Right lobe of liver (tissue), 6 donors: ENCODE data around the gene USE1. TPM values are rescaled to one million over a fixed set of nuclear protein-coding genes. Genes with fewer than 3 reads are reported as not detected.
A peak's percentile ranks its signal among the peaks of the same experiment; 100 is the strongest.

ENCODE experiments used
- ATAC-seq, 4 donors: fragments of 200-7000 bp; cut with Tn5 transposase; one replicate each; pipeline ENCODE4 v1.9.1; 2020; ENCODE audit warnings: mild to moderate bottlenecking in 4 of 4, moderate library complexity in 4 of 4
- DNase-seq, 3 donors: peaks; one replicate each; pipeline ENCODE4 v3.0.0-alpha.2; 2020
- H3K27ac ChIP-seq, 3 donors: fragments of 200-600 bp; one replicate each; pipeline ENCODE4 v1.8.0; 2022
- H3K27me3 ChIP-seq, 2 donors: fragments of 200-600 bp; one replicate each; pipeline ENCODE4 v1.8.0; 2022
- H3K36me3 ChIP-seq, 4 donors: fragments of 200-600 bp; sonication (generic) in 1 of 4; one replicate each; pipeline versions ENCODE4 v1.5.1 to v1.8.0; 2017 to 2022; ENCODE audit warnings: control low read depth in 1 of 4
- H3K4me1 ChIP-seq, 4 donors: fragments of 200-600 bp; sonication (generic) in 1 of 4; one replicate each; pipeline versions ENCODE4 v1.5.1 to v1.8.0; 2017 to 2022; ENCODE audit warnings: control low read depth in 1 of 4
- H3K4me3 ChIP-seq, 3 donors: fragments of 200-600 bp; one replicate each; pipeline ENCODE4 v1.8.0; 2022
- H3K9me3 ChIP-seq, 4 donors: fragments of 200-600 bp; sonication (generic) in 1 of 4; one replicate each; pipeline versions ENCODE4 v1.5.1 to v1.8.0; 2017 to 2022; ENCODE audit warnings: control low read depth in 1 of 4
- CTCF ChIP-seq, 4 donors: fragments of 200-600 bp in 3 of 4; fragments of 450-650 bp in 1 of 4; IDR thresholded peaks; one replicate each; pipeline versions ENCODE4 v1.5.1 to v1.8.0; 2016 to 2022; ENCODE audit warnings: antibody characterized with exemption in 4 of 4, mild to moderate bottlenecking in 2 of 4
- POLR2A ChIP-seq: fragments of 450-650 bp; IDR thresholded peaks from one replicate; pipeline ENCODE4 v1.6.1; 2017; ENCODE audit warnings: antibody characterized with exemption, mild to moderate bottlenecking
- WGBS: methylation state at CpG from one replicate; pipeline ENCODE4 v1.1.6; 2018; ENCODE audit warnings: low coverage, low lambda C conversion rate; ENCODE audit not compliant: insufficient coverage; ENCODE audit errors: missing lambda C conversion rate; 5-methylcytosine and 5-hydroxymethylcytosine counted together
- intact Hi-C, 2 donors: fragments of 100-400 bp; cut with DNase I; formaldehyde crosslinking; loops; one replicate each; pipeline versions ENCODE4 v1.11.2 to v1.14.1; 2022
- long read RNA-seq: library from polyadenylated mRNA; unstranded; transcript quantifications from one replicate; pipeline ENCODE4 v2.0.0, GENCODE V29; 2019
- total RNA-seq, 6 experiments: library from RNA; depleted of rRNA in 2 of 6; stranded (reverse); fragments of >200 nt in 2 of 6; fragmentation: NEBNext Ultra II Directional in 3 of 6; extraction: Animal tissue kit (Norgen Biotek cat#: 25700) in 3 of 6; gene quantifications; one replicate each; pipeline versions ENCODE4 v1.1.0 to v1.2.4, GENCODE V29; 2016 to 2023
- donor health status: DM: no; HTN: yes; CAD: no.
- donor health status: DM: no; HTN: no; CAD: no.
- donor health status: DM: no; HTN: no; CAD: no.
- donor health status: DM: no; HTN: yes; CAD: no.
- donor health status: DM: no; HTN: yes; CAD: no.

The USE1 gene, protein sequence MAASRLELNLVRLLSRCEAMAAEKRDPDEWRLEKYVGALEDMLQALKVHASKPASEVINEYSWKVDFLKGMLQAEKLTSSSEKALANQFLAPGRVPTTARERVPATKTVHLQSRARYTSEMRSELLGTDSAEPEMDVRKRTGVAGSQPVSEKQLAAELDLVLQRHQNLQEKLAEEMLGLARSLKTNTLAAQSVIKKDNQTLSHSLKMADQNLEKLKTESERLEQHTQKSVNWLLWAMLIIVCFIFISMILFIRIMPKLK
- 10 to 100 TPM; 13.5 to 20.3 (median 18.6) TPM for total RNA-seq
- long read RNA-seq: 0 reads

- peaks cover 0 to 13% (median 3%) of the 10 kb centered on the region in 4 donors for H3K4me1 ChIP-seq
- TF ChIP-seq POLR2A (peak; percentile 85), CTCF (IDR thresholded peaks at IDR 0.05) (no peak)
Observed at GRCh38 chr19:17215127-17215971, at the start of gene USE1. Gene USE1, plus strand, starts transcription at chr19:17215357. Its CDS starts 49 bp downstream, at chr19:17215406.

GRCh38 chr19:17165715-17166114, 49.4 kb upstream of the USE1 start:
- H3K4me3 ChIP-seq: no peak overlapping the region
- no peak for TF ChIP-seq POLR2A
- H3K36me3 ChIP-seq: peaks cover 0 to 69% (median 17%) of the 10 kb centered on the region in 4 donors
- DNase-seq (no peak), ATAC-seq (no peak)
- intact Hi-C loops: no loop called here
- no peaks in the 10 kb centered on the region for H3K27me3 ChIP-seq
- WGBS: 72% methylated on average over 1 of the region's 5 CpGs
- H3K4me1 ChIP-seq: no peaks in the 10 kb centered on the region
- no peaks in the 10 kb centered on the region for H3K9me3 ChIP-seq
- no peak overlapping the region for H3K27ac ChIP-seq

More at GRCh38 chr19:17215127-17215971, at the start of gene USE1:
- WGBS: 4% methylated on average over 32 of the region's 56 CpGs
- no peaks in the 10 kb centered on the region for H3K27me3 ChIP-seq
- no peaks in the 10 kb centered on the region for H3K9me3 ChIP-seq
- H3K4me3 ChIP-seq: peak within 1 kb of the TSS; percentile 78 to 91 (median 81)
- peak within 1 kb of the TSS; percentile 91 to 92 (median 91) for H3K27ac ChIP-seq
- intact Hi-C loops: no loop called here
- H3K36me3 ChIP-seq: peaks cover 0 to 33% (median 7%) of the 10 kb centered on the region in 4 donors
- DNase-seq (peak; percentile 91 to 93 (median 93)), ATAC-seq (peak; percentile 92 to 96 (median 94))

GRCh38 chr19:17170538-17171297, 44.4 kb upstream of the USE1 start:
- Histone ChIP-seq H3K27me3 (no peaks in the 10 kb centered on the region), H3K4me1 (no peaks in the 10 kb centered on the region), H3K9me3 (no peaks in the 10 kb centered on the region), H3K36me3 (peaks cover 0 to 63% (median 16%) of the 10 kb centered on the region in 4 donors), H3K27ac (no peak overlapping the region), H3K4me3 (no peak overlapping the region)
- TF ChIP-seq POLR2A (no peak), CTCF (IDR thresholded peaks at IDR 0.05) (no peak)
- ATAC-seq: peak in 1 of 4 donors; percentile 35
- 81% methylated on average over 13 of the region's 13 CpGs for WGBS
- no peak for DNase-seq
- intact Hi-C loops: no loop called here

DNA sequence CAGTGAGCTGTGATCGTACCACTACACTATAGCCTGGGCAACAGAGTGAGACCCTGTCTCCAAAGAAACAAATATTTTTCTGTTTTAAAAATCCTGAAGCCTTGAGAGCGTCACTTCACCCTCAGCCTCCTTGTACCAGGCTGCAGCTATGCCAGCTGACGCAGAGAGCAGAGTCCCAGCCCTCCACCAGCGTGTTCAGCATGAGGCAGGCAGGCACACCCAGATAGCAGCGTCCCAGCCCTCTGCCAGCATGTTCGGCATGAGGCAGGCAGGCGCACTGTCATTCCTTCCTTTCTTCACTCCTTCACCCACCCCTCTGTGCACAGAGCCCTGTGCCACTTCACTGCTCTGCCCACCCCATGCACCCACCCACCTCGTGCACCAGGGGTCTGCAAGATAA, 43.3 kb upstream of the USE1 start:
- Histone ChIP-seq H3K36me3 (peaks cover 0 to 62% (median 16%) of the 10 kb centered on the region in 4 donors), H3K27ac (no peak overlapping the region), H3K4me3 (no peak overlapping the region), H3K4me1 (no peaks in the 10 kb centered on the region), H3K9me3 (no peaks in the 10 kb centered on the region), H3K27me3 (no peaks in the 10 kb centered on the region)
- intact Hi-C loops: no loop called here
- no peak for DNase-seq
- peak in 1 of 4 donors; percentile 10 for ATAC-seq
- TF ChIP-seq CTCF (IDR thresholded peaks at IDR 0.05) (no peak), POLR2A (no peak)
- 83% methylated on average over 2 of the region's 8 CpGs for WGBS
